ENCODE results near the gene NTM.

Gene NTM

DNA sequence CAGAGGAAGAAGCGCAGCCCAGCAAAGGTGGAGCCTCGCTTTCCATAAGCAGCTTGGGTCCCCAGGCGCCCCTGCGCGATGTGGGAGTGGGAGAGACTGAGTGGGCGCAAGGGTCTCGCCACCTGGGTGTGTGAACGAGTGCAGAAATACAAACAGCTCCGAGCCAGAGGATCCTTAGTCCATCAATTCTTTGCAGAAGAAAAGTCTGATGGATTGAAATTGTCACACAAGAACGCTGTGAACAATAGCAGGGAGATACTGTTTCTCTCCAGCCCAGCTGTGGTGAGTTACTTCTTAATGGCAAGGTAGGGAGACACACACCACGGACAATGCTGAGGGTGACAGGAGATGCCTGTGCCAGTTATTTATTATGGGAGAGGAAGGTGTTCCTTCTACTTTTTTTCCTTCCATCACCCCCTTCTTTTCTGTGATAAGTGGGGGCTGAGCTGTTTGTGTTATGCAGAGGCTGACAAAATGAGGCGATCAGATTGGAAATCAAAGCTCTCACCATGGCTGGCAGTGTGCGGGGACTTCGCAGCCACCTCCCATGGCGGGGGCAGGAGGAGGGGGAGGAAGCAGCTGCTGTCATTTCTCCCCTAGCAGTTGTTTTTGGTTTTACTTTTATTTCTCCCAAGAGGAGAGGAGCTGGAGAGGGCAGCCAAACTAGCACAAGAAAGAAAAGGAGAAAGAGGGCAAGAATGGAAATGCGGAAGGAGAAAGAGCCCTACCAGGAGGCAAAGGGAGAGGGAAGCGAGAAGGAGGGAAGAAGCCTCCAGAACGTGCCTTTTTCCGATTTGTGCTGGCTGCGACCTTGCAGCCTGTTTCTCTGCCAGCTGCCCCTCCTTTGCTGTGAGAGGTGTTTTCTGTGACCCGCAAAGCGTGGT, 755.8 kb downstream of the NTM start:
- Histone ChIP-seq H3K27me3 (ENCODE audit: control insufficient read depth in 1 of 2, insufficient read depth in 2 of 2, low read length in 2 of 2) (no peaks in the 10 kb centered on the region), H3K9ac (ENCODE audit: low read length) (peak overlapping the region; percentile 37), H3K36me3 (ENCODE audit: insufficient read depth, low read length) (no peaks in the 10 kb centered on the region), H3K4me3 (ENCODE audit: low read depth in 1 of 2, low read length in 2 of 2) (peak overlapping the region; percentile 49 to 53), H3K27ac (ENCODE audit: low read depth, low read length) (no peak overlapping the region), H3K4me1 (ENCODE audit: insufficient read depth, low read length) (peaks cover 20% of the 10 kb centered on the region), H3K9me3 (ENCODE audit: low read length) (no peaks in the 10 kb centered on the region)

DNA sequence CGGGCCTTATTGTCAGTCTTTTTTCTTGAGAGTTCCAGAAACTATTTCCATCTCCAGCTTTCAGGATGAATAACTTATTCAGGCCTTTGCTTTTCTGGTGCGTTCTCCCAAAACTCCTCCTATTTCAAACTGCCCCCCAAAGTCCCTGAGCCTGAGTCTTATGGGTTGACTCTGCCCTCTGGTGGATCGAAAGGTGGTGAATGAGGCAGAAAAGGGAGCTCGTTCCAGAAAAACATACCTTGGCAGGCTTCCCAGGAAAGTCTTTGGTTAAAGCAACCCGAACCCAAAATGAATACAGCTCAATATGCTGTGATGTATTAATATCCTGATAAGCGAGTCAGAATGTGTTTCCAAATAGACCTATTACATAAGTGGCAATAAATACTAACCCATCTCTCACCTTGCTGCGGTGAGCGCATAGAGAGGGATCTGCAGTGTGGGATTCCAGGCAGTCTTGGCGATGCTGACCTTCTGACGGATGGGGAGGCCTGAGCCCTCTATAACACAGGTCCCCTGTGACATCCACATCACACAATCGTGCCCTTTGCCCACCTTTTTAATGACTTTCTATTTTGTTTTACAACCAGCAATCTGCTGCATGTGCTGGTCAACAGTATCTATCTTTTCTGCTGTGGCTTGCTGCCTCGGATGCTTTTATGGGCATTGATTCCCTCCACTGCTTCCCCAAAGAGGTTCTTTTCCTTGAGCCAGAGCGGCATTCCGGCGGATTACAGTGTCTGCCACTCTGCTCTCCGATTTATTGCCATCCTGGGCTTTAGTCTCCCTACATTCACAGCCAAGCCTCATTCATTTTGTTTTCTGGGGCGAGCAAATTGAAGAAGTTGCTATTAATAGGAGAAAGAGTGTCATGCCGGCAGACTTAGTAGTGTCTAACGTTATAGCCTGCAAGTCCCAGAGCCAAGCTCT, 756.8 kb downstream of the NTM start:
- Histone ChIP-seq H3K4me3 (ENCODE audit: low read depth in 1 of 2, low read length in 2 of 2) (peak overlapping the region; percentile 49 to 53), H3K27ac (ENCODE audit: low read depth, low read length) (no peak overlapping the region), H3K9me3 (ENCODE audit: low read length) (no peaks in the 10 kb centered on the region), H3K9ac (ENCODE audit: low read length) (peak overlapping the region; percentile 37), H3K36me3 (ENCODE audit: insufficient read depth, low read length) (no peaks in the 10 kb centered on the region), H3K4me1 (ENCODE audit: insufficient read depth, low read length) (peaks cover 20% of the 10 kb centered on the region), H3K27me3 (ENCODE audit: control insufficient read depth in 1 of 2, insufficient read depth in 2 of 2, low read length in 2 of 2) (no peaks in the 10 kb centered on the region)

DNA sequence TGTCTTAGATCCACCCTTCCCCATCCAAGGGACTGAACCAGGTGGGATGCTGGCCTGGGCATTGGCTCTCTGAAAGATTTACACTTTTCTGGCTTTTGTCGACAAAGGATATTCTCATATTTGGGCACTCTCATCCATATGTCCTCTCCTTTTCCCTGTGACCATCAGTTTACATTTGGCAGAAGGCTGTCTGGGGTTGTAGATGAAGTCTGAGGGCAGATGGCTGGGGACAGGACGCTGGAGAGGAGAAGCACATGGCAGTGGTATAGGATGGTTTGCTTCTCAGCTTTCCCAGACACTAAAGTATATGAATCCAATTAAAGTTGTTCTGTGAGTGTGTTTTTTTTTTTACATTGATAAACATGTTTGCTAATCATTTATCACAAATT, 757.5 kb downstream of the NTM start:
- Histone ChIP-seq H3K4me1 (ENCODE audit: insufficient read depth, low read length) (peaks cover 20% of the 10 kb centered on the region), H3K36me3 (ENCODE audit: insufficient read depth, low read length) (no peaks in the 10 kb centered on the region), H3K27me3 (ENCODE audit: control insufficient read depth in 1 of 2, insufficient read depth in 2 of 2, low read length in 2 of 2) (no peaks in the 10 kb centered on the region), H3K9me3 (ENCODE audit: low read length) (no peaks in the 10 kb centered on the region), H3K9ac (ENCODE audit: low read length) (no peak overlapping the region), H3K4me3 (ENCODE audit: low read depth in 1 of 2, low read length in 2 of 2) (no peak overlapping the region), H3K27ac (ENCODE audit: low read depth, low read length) (no peak overlapping the region)

DNA sequence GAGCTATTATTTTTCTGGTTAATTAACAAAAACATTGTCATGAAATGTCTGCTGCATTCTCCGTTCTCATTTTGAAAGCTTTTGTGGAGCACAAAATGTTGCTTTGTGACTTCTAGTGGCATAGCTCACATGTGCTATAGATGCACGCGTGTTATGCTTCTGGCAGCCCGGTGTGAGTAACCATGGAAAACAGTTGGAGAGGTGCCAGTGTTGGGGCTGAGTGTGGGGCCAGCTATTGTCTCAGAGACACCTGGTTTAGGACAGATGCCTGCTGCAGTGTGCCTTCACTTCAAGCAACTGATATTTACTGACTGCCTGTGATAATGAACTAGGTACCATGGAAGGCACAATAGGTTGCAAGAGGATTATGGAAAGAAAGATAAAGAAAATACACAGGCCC, 760.6 kb downstream of the NTM start:
- Histone ChIP-seq H3K9me3 (ENCODE audit: low read length) (no peaks in the 10 kb centered on the region), H3K36me3 (ENCODE audit: insufficient read depth, low read length) (no peaks in the 10 kb centered on the region), H3K27me3 (ENCODE audit: control insufficient read depth in 1 of 2, insufficient read depth in 2 of 2, low read length in 2 of 2) (no peaks in the 10 kb centered on the region), H3K4me3 (ENCODE audit: low read depth in 1 of 2, low read length in 2 of 2) (no peak overlapping the region), H3K4me1 (ENCODE audit: insufficient read depth, low read length) (peaks cover 16% of the 10 kb centered on the region), H3K27ac (ENCODE audit: low read depth, low read length) (no peak overlapping the region), H3K9ac (ENCODE audit: low read length) (no peak overlapping the region)

DNA sequence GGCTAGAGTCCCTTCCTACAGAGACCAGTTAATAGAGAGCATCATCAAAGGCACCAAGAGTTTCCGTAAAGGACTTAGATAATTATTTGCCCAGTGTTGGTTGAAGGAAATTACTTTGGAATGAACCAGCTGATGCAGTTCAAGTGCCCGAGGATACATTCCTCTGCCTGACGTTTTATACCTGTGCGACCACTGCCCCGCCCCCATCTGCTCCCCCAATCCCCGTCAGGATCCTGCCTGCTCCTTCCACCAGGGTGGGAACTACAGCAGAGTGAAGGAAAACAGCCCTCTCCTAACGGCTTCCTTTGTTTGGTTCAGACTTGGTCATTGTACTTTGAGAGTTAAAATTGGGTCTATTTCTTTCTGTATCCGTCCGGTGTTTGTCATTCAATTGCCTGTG, 761.5 kb downstream of the NTM start:
- H3K36me3 ChIP-seq (ENCODE audit: insufficient read depth, low read length): no peaks in the 10 kb centered on the region
- no peak overlapping the region for H3K4me3 ChIP-seq (ENCODE audit: low read depth in 1 of 2, low read length in 2 of 2)
- H3K27ac ChIP-seq (ENCODE audit: low read depth, low read length): no peak overlapping the region
- no peaks in the 10 kb centered on the region for H3K9me3 ChIP-seq (ENCODE audit: low read length)
- peaks cover 8% of the 10 kb centered on the region for H3K4me1 ChIP-seq (ENCODE audit: insufficient read depth, low read length)
- H3K9ac ChIP-seq (ENCODE audit: low read length): no peak overlapping the region
- no peaks in the 10 kb centered on the region for H3K27me3 ChIP-seq (ENCODE audit: control insufficient read depth in 1 of 2, insufficient read depth in 2 of 2, low read length in 2 of 2)

GRCh38 chr11:132134322-132134721, 763.9 kb downstream of the NTM start:
- Histone ChIP-seq H3K4me3 (ENCODE audit: low read depth in 1 of 2, low read length in 2 of 2) (no peak overlapping the region), H3K9ac (ENCODE audit: low read length) (no peak overlapping the region), H3K27me3 (ENCODE audit: control insufficient read depth in 1 of 2, insufficient read depth in 2 of 2, low read length in 2 of 2) (no peaks in the 10 kb centered on the region), H3K9me3 (ENCODE audit: low read length) (no peaks in the 10 kb centered on the region), H3K4me1 (ENCODE audit: insufficient read depth, low read length) (no peaks in the 10 kb centered on the region), H3K27ac (ENCODE audit: low read depth, low read length) (no peak overlapping the region), H3K36me3 (ENCODE audit: insufficient read depth, low read length) (no peaks in the 10 kb centered on the region)

- Histone ChIP-seq H3K27me3 (ENCODE audit: control insufficient read depth in 1 of 2, insufficient read depth in 2 of 2, low read length in 2 of 2) (no peaks in the 10 kb centered on the region), H3K27ac (ENCODE audit: low read depth, low read length) (no peak overlapping the region), H3K9ac (ENCODE audit: low read length) (no peak overlapping the region), H3K9me3 (ENCODE audit: low read length) (no peaks in the 10 kb centered on the region), H3K4me1 (ENCODE audit: insufficient read depth, low read length) (no peaks in the 10 kb centered on the region), H3K36me3 (ENCODE audit: insufficient read depth, low read length) (no peaks in the 10 kb centered on the region), H3K4me3 (ENCODE audit: low read depth in 1 of 2, low read length in 2 of 2) (no peak overlapping the region)
These were observed 767.0 kb downstream of the NTM start for GRCh38 chr11:132137289-132137980.

DNA sequence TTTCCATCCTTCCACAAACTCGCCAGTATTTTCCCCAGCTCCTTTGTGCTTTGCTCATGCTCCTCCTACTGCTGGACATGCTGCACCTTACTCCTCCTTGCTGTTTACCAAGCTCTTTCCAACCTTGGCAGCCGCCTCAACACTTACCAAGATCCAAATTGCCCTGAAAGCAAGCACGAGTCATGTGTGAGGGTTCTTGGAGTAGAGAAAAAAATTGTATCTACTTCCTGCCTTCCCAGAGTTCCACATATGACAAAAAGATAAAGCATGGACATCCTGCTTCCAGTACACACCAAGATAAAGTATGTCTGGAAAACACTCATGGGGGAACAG, 767.5 kb downstream of the NTM start:
- Histone ChIP-seq H3K27ac (ENCODE audit: low read depth, low read length) (no peak overlapping the region), H3K27me3 (ENCODE audit: control insufficient read depth in 1 of 2, insufficient read depth in 2 of 2, low read length in 2 of 2) (no peaks in the 10 kb centered on the region), H3K36me3 (ENCODE audit: insufficient read depth, low read length) (no peaks in the 10 kb centered on the region), H3K9ac (ENCODE audit: low read length) (no peak overlapping the region), H3K4me3 (ENCODE audit: low read depth in 1 of 2, low read length in 2 of 2) (no peak overlapping the region), H3K9me3 (ENCODE audit: low read length) (no peaks in the 10 kb centered on the region), H3K4me1 (ENCODE audit: insufficient read depth, low read length) (no peaks in the 10 kb centered on the region)

GRCh38 chr11:132139181-132139580, 768.8 kb downstream of the NTM start:
- H3K9ac ChIP-seq (ENCODE audit: low read length): no peak overlapping the region
- H3K36me3 ChIP-seq (ENCODE audit: insufficient read depth, low read length): no peaks in the 10 kb centered on the region
- H3K9me3 ChIP-seq (ENCODE audit: low read length): no peaks in the 10 kb centered on the region
- no peak overlapping the region for H3K4me3 ChIP-seq (ENCODE audit: low read depth in 1 of 2, low read length in 2 of 2)
- no peaks in the 10 kb centered on the region for H3K27me3 ChIP-seq (ENCODE audit: control insufficient read depth in 1 of 2, insufficient read depth in 2 of 2, low read length in 2 of 2)
- H3K27ac ChIP-seq (ENCODE audit: low read depth, low read length): no peak overlapping the region
- no peaks in the 10 kb centered on the region for H3K4me1 ChIP-seq (ENCODE audit: insufficient read depth, low read length)

DNA sequence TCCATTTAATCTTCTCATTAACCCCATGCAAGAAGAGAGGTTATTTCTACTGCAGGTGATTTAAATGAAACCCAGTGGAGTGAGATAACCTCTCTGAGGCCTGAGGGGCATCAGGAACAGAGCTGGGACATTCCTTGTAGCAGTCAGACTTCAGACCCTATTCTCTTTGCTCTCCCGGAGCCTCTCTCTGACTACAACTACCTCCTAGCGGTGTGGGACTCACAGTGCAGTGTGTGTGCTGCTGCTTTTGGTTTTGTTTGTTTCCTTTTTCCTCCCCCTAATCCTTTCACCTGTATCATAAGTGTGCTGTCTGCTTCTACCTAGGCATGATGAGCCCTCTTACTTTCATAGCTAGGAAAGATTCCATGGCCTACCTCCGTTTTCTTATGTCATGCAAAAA, 769.6 kb downstream of the NTM start:
- no peaks in the 10 kb centered on the region for H3K36me3 ChIP-seq (ENCODE audit: insufficient read depth, low read length)
- H3K9ac ChIP-seq (ENCODE audit: low read length): no peak overlapping the region
- no peak overlapping the region for H3K27ac ChIP-seq (ENCODE audit: low read depth, low read length)
- no peaks in the 10 kb centered on the region for H3K27me3 ChIP-seq (ENCODE audit: control insufficient read depth in 1 of 2, insufficient read depth in 2 of 2, low read length in 2 of 2)
- H3K9me3 ChIP-seq (ENCODE audit: low read length): no peaks in the 10 kb centered on the region
- H3K4me3 ChIP-seq (ENCODE audit: low read depth in 1 of 2, low read length in 2 of 2): no peak overlapping the region
- H3K4me1 ChIP-seq (ENCODE audit: insufficient read depth, low read length): no peaks in the 10 kb centered on the region

DNA sequence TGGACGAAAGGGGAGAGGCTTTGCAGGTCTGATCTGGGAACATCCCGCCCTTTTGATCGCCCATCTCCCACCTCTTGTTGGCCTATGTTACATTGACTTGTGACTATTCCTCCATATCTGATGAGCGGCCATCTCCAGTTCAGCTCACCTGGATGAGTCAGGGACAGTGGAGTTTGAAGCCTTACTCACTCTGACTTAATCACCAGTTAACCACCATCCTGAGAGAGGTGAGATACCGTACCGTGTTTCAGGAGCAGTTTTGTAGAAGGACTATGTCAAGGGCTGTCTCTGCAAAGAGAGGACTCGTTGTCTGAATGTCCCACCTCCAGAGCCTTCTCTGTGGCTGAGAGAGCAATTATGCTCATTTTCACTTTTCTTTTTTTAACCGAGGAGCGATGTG, 771.7 kb downstream of the NTM start:
- H3K27ac ChIP-seq (ENCODE audit: low read depth, low read length): no peak overlapping the region
- no peak overlapping the region for H3K9ac ChIP-seq (ENCODE audit: low read length)
- H3K27me3 ChIP-seq (ENCODE audit: control insufficient read depth in 1 of 2, insufficient read depth in 2 of 2, low read length in 2 of 2): no peaks in the 10 kb centered on the region
- H3K36me3 ChIP-seq (ENCODE audit: insufficient read depth, low read length): no peaks in the 10 kb centered on the region
- no peak overlapping the region for H3K4me3 ChIP-seq (ENCODE audit: low read depth in 1 of 2, low read length in 2 of 2)
- no peaks in the 10 kb centered on the region for H3K4me1 ChIP-seq (ENCODE audit: insufficient read depth, low read length)
- H3K9me3 ChIP-seq (ENCODE audit: low read length): no peaks in the 10 kb centered on the region
